GM12891 (cell line): ENCODE data around the gene DLGAP1.

Experiments used
- PAX5 ChIP-seq: IDR thresholded peaks from 2 replicates; pipeline ENCODE4 v1.6.1; 2011; ENCODE audit warnings: low read length, moderate library complexity, mild to moderate bottlenecking; ENCODE audit not compliant: insufficient read depth, severe bottlenecking
- POLR2A ChIP-seq: IDR thresholded peaks from 2 replicates; pipeline ENCODE4 v1.6.1; 2011; ENCODE audit warnings: low read depth, low read length, control low read depth
- POLR2AphosphoS5 ChIP-seq: IDR thresholded peaks from 2 replicates; pipeline ENCODE4 v1.6.1; 2011; ENCODE audit warnings: low read depth, low read length, control low read depth
- SPI1 ChIP-seq: IDR thresholded peaks from 2 replicates; pipeline ENCODE4 v1.6.1; 2011; ENCODE audit warnings: low read depth, low read length, control low read depth
- TAF1 ChIP-seq: IDR thresholded peaks from 2 replicates; pipeline ENCODE4 v1.6.1; 2011; ENCODE audit warnings: low read depth, low read length, control low read depth

DNA sequence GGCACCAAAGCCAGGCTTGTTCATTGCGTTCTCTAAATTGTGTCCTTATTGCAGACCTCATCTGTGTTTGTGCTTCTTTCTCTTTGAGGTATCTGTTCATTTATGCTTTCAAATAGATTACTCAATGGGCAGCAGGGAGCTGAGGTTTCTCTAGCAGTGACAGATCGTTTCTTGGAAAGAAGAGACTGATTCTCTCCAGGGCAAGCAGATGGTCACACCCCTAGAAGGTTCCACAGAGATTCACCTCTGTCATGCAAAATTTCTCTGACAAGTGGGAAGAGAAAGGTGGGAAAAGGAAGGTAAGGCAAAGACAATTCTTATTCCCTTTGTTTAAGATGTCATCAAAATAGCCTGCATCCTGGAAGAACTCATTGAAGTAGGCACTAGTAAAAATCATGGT, 14.0 kb downstream of the DLGAP1 start:
- TF ChIP-seq POLR2A (no peak), TAF1 (no peak), POLR2AphosphoS5 (no peak), PAX5 (no peak), SPI1 (no peak)
